Fibroblast of villous mesenchyme (primary cell): Measurements from ENCODE around the gene OLFML2B. TPM values are rescaled to one million over a fixed set of nuclear protein-coding genes. Genes with fewer than 3 reads are reported as not detected.
"Not testable (repeated sequence)": the region's sequence is repeated elsewhere in the genome, so short reads cannot be mapped to it uniquely, and the experiment has no call there.

ENCODE experiments used
- DNase-seq: peaks from one replicate; pipeline ENCODE4 v3.0.0-alpha.2; 2010; ENCODE audit warnings: low read depth
- H3K4me3 ChIP-seq: 2 replicates; pipeline ENCODE4 v1.5.1; 2011; ENCODE audit warnings: low read depth, mild to moderate bottlenecking, low read length
- total RNA-seq: library from RNA; depleted of rRNA; stranded (reverse); fragments of >200 nt; gene quantifications from 2 replicates; pipeline ENCODE4 v1.2.3, GENCODE V29; 2012
- TF ChIP-seq, protein P1 (sequence below): IDR thresholded peaks from 2 replicates; pipeline ENCODE4 v1.5.1; 2012; ENCODE audit warnings: low read depth, mild to moderate bottlenecking, low read length; ENCODE audit not compliant: insufficient read depth

OLFML2B gene
- total RNA-seq, 1 donor: 5.2 TPM

DNA sequence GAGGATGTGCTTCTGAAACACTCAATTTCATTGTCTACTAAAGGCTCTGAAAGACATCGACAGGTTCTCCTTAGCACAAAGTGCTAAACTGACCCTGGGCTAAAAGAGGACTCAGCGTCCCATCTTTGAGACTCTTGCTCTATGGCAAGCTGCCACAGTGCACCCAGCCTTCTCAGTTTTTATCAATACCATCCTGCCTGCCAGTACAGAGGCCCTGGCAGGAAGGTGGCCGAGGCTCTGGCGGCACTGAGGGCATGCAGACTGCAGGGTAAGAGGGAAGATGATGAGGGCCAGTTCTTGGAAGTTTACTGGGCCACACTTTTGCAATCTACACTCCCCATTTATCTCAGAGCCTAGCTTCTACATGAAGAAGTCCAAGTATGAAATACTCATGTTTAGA, 5.3 kb downstream of the OLFML2B start:
- DNase-seq: no peak
- no peak overlapping the region for H3K4me3 ChIP-seq
- TF ChIP-seq, protein P1, sequence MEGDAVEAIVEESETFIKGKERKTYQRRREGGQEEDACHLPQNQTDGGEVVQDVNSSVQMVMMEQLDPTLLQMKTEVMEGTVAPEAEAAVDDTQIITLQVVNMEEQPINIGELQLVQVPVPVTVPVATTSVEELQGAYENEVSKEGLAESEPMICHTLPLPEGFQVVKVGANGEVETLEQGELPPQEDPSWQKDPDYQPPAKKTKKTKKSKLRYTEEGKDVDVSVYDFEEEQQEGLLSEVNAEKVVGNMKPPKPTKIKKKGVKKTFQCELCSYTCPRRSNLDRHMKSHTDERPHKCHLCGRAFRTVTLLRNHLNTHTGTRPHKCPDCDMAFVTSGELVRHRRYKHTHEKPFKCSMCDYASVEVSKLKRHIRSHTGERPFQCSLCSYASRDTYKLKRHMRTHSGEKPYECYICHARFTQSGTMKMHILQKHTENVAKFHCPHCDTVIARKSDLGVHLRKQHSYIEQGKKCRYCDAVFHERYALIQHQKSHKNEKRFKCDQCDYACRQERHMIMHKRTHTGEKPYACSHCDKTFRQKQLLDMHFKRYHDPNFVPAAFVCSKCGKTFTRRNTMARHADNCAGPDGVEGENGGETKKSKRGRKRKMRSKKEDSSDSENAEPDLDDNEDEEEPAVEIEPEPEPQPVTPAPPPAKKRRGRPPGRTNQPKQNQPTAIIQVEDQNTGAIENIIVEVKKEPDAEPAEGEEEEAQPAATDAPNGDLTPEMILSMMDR: no peak

DNA sequence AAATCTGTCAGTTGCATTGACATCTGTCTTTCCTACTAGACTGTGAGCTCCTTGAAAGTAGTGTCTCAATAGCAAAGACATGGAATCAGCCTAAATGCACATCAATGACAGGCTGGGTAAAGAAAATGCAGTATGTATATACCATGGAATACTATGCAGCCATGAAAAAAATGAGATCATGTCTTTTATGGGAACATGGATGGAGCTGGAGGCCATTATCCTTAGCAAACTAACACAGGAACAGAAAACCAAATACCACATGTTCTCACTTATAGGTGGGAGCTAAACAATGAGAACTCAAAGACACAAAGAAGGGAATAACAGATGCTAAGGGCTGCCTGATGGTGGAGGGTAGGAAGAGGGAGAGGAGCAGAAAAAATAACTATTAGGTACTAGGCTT, 5.9 kb downstream of the OLFML2B start:
- not testable (repeated sequence) for DNase-seq, H3K4me3 ChIP-seq

DNA sequence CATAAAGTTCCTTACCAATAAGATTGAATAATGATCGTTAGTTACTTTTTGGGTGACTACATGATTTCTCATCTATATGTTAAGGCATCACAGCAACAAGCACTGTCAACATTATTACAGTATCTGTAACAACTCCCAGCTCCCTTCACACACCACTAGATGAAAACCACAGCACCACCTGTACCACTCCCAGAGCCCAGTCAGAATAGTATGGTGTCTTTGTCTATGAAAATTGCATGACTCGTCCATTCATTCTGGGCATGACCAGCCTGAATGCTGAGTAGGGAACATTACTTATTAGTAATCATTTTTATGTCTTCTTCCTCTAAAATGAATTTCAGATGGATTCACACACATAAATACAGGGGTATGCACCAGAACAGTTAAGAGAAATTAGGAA, 7.0 kb downstream of the OLFML2B start:
- no peak for DNase-seq
- TF ChIP-seq, protein P1: no peak
- no peak overlapping the region for H3K4me3 ChIP-seq

DNA sequence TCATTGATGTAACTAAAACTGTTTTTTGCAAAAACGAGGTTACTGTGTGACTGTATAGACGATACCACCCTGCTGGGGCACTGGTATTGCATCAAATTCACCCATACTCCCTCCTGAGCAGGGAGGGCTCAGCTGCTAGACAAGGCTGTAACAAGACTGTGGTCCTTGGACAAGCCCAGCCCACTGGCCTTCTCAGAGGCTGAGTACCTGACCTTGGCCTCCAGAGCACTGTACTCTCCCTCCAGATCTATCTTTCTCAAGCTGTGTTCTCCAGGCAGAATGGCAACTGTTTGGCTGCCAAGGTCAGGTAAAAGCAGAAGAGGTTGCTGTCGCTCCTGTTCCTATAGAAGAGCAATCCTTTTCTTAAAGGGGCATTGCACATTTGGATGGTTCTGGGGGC, 8.5 kb downstream of the OLFML2B start:
- H3K4me3 ChIP-seq: no peak overlapping the region
- DNase-seq: no peak
- TF ChIP-seq, protein P1: no peak

DNA sequence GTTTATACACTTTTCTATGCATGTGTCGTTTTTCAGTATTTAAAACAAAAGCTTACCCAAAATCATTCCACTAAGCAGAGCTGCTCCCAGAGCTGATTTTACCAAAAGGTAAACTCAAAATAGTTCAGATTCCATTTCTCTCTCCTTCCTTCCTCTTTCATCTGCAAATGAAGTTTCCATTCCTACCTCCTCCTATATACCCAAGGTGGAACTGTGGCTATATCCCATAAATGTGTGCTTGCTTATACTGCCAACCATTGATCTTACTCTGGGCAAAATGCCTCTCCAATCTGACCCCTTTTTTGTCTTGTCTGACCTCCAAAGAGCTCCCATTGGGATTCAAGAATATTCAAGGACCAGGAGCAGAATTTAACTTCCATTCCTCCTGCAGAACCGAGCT, 9.5 kb downstream of the OLFML2B start:
- no peak overlapping the region for H3K4me3 ChIP-seq
- TF ChIP-seq, protein P1: no peak
- no peak for DNase-seq

DNA sequence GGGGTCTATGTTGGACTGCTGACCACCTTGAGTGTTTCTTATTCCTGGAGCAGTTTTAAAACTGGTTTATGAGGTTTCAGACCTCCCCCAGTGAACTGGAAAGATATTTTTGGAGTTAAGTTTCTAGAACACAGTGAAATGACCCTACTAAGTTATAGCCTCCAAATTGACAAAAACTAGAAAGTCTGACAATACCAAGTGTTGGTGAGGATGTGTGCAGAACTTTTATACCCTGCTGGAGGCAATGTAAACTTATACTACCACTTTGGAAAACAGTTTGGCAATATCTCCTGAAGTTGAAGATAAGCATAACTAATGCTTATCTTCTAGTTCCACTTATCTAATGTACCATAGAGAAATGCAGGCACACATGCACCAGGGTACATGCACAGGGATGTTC, 10.4 kb downstream of the OLFML2B start:
- no peak overlapping the region for H3K4me3 ChIP-seq
- DNase-seq: no peak
- TF ChIP-seq, protein P1: no peak

DNA sequence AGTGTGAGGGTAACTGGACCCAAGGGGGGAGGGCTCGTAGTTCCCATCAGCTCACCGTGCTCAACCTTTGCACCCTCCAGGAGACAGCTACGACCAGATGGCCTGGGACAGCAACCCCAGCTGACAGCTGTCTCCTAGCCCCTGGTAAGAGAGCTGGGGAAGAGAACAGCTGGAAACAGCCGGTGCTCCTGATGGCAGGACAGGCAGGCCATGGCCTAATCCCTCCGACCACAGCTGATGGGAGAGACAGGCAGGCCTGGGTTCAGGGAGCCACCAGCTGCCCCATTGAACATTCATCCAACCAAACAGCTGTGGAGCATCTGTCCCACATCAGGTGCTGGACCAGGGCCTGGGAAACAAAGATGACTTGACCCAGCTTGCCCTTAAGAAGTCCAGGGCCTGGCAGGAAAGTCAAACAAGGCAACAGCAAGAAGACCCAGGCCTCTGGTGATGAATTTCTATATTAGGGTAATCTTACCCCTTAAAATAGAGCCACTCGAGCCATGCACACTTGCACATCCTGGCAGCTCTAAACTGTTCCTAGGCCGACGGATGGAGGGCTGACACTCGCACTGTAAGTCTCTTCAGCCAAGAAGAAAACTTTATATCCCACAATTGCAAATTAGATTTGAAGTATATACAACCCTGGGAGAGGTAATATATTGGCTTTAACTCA, 12.2 kb downstream of the OLFML2B start:
- DNase-seq: peak; percentile 66
- no peak overlapping the region for H3K4me3 ChIP-seq
- TF ChIP-seq, protein P1: no peak
